RPMI8226 (cell line): ENCODE data around the gene MICAL2.

Source experiments
- DNase-seq: peaks from one replicate; pipeline ENCODE4 v3.0.0-alpha.2; 2015

The MICAL2 gene

DNA sequence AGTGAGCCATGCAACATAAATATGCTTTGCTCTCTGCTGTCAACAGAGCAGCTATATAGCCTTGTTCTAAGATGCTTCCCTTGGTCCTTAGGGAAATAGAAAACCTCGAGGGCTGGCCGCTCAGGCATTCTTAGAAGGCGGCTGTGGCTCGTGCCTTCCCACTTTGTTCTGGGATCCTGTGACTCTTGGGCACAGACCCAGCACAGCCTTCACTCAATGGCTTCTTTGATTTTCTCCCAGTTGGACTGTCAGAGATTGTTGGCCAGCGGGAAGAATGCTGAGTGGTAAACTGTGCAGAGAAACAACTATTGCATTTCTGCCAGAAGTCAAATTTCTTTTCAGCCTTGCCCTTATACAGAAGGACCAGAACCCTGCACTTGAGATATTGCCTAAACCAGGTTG, 9.5 kb upstream of the MICAL2 start:
- no peak for DNase-seq

DNA sequence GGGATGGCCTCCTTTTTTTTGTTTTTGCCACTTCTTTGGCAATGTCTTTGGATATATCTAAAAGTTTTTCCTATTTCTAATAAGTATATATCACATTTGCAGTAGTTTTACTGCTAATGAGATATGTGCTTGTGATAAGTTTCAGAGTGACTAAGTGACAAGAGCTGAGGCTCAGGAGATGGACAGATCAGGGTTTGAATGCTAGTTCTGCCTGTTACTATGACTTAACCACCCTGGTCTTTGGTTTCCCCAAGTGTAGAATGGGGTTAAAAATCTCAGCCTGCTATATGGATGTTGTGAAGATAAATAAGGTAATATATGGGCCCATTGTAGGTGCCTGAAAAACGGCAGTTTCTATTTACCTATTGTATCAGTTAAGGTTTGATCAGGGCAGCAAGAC, 9.1 kb upstream of the MICAL2 start:
- DNase-seq = no peak

DNA sequence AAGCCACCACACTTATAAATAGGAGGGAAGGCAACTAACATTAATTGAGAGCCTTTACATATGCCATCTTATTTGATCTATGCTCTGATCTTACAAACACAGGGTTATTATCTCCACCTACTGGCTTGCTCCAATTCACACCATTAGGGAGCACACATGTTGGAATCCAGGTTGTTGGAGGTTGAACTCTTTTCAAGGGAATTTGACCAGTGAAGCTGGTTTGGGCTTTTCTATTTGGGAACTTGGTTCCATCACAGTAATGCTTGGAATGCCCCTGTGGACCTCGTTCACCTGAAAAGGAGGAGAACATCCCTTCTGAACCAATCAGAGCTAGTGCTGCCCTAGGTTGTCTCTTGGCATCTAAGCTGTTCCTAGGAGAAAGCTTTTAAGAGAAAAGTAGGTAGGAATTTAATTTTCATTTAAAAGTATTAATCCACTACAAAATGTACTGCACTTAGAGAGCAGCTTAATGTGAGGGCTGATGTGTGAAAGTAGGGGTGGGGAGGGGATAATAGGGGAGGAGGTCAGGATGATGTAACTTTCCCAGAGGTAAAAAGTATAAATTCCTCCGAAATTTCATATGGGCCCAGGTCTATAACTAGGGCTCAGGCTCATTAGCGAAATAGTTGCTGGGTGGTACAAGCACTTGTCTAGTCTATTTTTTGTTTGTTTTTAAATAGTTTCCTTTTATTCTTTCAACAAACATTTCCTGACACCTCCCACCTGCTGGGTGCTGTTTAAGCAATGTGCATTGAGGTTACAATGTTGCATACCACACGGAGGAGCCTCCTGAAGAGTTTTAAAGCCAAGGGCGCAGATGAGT, 7.6 kb upstream of the MICAL2 start:
- no peak for DNase-seq

DNA sequence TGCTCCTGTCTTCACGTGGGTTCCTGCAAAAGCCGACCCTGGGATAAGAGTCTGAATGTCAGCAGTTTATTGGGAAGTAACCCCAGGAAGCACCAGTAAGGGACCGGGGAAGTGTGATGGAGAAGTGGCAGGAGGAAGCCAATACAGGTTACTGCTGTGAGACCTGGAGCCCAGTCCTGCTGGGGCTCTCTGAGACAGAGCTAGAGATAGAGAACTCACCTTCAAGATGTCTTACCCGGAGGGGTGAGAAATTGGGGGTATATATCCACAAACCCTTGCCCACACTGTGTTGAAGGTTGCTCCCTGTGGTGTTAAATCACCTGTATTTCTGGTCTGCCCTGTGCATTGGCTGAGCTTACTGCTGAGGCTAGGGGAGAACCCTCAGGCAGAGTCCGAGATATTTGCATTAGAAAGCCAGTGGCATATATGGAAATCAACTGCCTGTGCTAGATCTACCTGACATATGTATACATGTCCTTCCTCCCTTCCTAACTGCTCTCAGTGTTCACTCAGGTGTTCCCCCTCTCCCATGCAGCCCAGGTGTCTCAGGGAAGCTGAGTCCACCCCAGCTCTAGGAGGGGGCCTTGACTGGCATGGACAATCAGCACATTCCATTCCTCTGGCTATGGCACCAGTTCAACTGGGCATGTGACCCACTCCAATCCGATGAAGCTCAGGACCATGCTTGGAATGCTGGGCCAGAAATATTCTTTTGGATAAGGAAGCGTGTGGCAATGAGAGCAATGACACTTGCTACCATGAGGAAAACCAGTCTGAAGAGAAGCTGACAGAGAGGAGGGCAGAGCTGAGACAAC, 6.8 kb upstream of the MICAL2 start:
- no peak for DNase-seq

DNA sequence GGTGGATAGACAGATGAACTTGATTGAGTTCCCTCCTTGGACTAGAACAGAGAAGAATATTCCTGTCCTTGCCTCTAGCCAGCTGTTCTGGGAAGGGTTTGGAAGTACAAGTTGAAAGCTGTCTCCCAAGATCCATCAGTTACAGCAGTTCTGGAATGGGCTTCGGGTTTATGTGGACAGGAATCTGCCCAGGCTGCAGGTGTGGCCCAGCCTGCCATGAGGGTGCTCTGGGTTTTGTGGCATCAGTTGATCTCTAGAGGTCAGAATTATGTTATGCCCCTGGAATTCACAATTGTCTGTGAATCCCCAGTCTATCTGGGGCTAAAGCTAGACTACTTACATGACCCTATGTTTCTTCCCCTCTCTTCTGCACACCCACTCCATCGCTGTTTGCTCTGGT, 4.9 kb upstream of the MICAL2 start:
- DNase-seq = no peak

DNA sequence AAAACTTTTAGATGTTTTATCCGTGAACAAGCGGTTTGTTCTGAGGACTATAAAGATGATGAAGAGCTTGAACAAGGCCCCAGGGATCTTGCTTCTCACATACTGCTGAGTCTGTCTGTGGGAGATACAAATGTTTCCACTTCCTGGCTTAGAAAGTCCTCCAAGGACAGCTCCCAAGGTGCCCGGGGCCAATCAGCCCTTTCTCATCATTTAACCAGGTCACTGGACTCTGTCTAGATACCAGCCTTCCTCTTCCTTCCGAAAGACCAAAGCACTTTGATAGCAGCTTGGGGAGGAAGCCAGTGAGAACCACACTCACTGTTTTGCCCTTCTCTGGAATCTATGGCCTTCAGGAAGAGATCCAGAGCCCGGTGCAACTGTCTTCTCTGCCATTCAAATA, 4.3 kb upstream of the MICAL2 start:
- DNase-seq = no peak

DNA sequence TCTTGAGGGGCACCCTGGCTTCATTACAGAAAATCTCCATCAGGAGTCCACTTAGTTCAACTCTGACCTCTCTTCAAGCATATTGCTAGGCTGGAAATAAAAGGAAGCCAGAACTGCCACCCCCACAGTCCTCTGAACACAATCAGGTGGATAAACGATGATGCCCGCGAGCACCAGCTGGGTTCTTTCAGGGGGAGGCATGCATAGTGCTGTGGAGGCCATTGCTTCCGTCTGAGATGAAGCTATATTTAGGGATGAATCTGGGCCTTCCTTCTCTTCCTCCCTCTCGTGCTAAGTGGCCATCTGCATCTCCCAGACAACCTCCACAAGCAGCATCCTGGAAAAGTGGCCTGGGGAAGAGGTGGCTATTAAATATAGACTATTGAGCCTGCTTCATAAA, 3.9 kb upstream of the MICAL2 start:
- DNase-seq = no peak

DNA sequence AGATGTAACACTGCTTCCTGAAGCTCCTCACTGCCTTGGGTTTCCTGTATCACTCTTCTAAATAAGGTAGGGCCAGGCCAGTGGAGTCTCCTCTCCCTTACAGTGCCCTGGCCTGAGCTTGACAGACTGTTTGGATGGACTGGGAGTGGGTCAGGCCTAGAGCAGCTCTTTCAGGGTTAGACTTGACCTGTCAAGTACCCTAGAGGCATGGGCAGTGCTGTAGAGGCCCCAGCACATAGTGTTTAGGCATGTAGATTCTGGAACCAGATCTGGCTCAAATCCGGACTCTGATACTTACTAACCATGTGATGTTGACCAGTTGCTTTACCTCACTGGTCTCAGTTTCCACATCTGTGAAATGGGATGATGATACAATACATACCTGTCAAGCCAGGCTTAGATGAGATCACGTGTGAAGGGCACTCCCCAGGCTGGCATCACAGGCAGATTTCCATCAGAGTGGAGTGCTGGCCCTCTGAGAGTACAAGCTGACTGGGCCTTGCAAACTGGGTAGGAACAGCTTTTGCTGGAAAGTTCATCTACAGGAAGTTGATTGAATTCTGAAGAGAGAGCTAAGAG, 1.4 kb upstream of the MICAL2 start:
- DNase-seq = no peak

DNA sequence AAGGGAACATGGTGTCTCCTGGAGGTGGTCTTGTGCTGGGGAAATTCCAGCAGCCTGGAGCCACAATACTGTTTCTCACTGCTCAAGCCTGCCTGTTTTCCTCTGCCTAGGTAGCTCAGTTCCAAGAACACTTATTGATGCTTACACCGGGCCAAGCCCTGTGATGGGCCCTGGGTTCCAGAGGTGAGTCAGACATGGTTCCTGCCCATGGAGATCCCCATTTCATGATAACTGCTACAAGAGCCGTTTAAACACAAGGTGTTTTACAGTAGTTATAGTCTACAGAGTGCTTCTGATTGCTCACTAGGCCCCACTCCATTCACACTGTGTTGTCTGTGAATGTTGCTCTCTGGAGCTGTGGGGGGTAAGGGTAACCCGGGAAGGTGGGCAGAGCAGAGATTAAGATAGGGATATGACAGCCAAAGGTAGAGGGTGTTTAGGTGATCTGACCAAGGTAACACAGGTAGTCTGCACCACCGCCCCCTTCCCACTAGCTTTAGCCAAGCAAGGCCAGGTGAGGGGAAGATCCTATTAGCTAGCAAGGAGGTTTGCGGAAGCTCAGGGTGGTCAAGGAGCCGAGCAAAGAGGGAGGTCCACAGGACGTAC, 696 bp upstream of the MICAL2 start:
- no peak for DNase-seq

DNA sequence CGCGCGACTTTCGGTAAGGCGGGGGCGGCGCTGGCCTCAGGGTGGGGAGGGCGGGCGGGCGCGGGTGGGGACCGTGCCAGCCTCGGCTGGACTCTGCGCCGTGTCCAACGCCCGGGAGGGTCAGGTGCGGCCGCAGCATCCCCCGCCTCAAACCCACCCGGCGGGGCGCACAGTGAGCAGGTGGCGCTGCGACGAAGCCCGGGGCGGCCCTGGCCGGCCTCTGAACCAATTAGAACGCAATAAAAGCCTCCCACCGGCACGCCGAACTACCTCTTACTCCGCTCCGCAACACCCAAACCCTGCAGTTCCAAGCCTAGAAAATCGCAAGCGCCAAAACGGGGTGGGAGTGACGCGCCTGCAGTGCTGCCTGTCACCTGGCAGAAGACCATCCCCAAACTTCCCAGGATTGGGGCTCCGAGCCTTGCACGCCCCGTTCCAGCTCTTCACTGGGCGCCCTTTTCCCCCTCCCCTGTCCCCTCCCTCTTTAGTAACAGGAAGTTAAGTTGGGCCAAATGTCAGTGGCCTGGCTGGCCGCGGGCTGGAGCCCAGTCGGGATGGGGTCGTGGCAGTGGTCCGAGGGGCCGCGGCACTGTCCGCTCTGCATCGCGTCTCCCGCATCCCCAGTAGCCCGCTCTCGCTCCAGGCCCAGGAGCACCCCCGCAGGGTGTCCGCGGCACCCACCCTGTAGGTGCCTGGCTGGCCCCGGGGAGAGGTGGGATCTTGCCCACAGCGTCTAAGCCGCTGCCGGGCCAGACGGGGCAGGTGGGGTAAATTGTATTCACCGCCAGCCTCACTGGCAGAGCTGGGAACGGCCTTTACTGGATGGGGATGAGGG, 541 bp downstream of the MICAL2 start:
- peak; percentile 34 for DNase-seq

DNA sequence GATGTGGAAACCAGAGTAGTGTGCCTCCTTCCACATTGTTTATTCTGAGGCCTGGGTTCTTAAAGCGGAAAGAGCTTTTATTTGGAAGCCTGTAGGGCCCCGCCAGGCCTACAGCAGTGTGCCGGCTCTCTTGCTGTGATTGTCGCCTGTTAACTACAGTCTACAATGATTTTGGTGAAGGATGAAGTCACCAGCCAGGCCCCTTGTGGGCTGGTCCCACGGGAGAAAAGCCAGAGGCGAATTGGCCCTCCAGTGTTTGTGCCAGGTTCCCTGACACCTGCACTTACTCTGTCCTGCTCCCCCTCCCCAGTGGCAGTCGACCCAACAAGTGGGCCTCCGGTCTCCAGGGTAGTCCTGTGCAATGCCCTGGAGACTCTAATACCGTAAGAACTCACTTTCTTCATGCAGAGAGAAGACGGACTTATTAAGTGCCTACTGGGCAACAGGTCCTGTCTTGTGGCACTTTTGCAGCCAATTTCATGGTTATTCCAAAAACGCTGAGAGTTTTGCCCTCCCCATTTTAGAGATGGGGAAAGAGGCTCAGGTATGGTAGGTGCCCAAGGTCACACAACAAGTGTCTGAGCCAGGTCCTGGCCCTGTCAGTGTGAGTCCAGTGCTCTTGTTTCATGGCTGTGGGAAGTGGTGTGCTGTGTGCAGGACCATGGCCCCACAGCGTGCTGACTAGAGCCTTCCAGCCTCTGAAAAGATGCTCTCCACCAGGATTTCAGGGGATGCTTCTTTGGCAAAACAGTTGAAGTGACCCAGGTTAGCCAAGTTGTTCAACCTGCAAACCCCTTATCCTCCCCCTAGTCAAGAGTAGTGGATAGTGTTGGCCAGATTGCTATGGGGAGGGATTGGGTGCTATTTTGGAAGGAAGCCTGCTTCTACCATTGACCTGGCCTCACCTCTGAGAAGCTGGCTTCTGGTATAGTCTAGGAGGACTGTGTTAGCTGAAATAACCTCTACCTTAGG, 1.4 kb downstream of the MICAL2 start:
- DNase-seq = no peak

DNA sequence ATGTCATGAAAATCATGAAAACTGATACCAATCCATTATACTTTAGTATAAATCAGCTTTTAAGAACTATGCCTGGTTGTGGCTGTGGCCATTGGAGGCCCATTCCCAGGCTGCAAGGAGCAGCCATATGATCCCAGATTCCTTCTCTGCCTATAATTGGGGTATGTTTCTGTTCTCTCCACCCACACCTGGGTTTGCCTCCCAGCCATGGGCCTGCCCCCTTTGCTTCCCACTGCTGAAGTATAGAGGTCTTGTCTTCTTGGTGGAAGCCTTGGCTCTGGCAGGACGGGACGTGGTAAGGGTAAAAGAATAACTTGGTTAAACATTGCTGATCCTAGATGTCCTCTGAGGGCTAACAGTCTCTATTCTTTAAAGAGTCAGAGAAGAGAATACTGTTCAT, 2.4 kb downstream of the MICAL2 start:
- no peak for DNase-seq

DNA sequence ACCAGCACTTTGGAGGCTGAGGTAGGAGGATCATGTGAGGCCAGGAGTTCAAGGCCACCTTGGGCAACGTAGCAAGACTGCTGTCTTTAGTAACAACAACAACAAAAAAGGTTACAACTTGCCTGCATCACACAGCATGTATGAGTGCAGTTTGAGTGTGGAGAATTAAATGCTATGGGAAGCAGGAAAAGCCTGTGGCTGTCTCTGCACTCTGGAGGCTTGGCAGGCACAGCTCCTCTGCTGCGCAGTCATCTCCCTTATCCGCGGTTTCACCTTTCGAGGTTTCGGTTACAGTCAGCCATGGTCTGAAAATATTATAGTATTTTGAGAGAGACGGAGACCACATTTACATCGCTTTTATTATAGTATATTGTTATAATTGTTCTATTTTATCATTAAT, 2.9 kb downstream of the MICAL2 start:
- no peak for DNase-seq

DNA sequence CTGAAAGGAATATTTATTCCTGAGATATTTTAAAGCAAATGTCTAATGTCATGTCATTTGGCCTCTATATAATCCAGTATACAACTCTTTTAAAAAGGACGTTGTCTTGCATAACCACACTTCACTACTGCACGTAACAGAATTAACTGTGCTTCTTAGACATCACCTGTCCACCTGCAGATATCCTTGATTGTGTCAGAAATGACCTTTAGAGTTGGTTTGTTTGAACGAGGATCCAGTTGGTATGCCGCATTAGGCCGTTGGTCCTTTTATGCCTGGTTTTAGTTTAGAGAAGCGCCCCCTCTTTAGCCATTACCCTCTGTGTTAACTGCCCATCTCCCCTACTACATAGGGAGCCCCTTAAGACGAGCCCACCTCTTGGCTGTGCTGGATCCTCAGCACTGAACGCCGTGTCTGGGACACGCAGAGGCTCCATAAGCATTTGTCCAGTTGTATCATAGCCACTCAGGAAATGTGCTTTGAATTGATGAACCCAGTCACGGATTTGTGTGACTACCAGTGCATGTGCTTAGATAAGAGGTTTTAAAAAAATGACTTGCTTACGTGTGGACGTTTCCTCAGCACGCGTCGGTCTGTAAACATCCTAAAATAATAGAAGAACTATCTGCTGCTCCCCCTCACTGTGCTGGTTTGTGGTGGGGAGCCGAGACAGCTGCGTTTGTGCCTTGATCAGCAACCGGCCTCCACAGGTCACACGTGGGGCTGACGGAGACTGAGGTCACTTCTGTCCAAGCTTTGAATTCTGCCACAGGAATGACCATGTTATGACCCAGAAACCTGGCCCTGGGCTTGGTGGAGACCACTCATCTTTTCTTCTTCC, 4.0 kb downstream of the MICAL2 start:
- DNase-seq = no peak

DNA sequence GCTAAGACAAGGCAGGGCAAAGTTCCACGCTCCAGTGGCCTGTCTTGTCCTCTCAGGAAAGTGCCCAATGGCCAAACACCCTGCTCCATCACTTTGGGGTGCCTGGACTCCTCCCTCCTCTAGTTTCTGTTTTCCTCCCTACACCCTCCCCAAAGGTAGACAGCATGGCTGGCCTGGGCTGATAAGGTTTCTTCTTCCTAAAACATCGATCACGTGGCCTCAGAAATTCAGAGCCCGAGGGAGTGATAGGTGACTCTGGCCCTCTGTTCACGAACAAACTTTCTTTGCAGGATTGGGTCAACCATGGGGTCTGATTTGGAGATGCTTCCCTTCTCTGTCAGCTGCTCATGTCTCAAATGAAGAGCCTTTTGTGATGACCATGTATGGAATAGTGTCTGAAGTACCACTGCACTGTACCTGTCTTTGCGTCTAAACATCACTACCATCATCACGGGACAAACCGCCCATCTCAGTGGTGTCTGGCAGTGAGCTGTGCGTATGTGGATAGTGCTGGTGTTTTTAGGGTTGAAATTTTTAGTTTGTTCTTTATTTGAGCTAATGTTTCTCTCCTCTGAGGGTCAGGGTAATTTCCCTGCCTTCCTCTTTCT, 6.1 kb downstream of the MICAL2 start:
- no peak for DNase-seq

DNA sequence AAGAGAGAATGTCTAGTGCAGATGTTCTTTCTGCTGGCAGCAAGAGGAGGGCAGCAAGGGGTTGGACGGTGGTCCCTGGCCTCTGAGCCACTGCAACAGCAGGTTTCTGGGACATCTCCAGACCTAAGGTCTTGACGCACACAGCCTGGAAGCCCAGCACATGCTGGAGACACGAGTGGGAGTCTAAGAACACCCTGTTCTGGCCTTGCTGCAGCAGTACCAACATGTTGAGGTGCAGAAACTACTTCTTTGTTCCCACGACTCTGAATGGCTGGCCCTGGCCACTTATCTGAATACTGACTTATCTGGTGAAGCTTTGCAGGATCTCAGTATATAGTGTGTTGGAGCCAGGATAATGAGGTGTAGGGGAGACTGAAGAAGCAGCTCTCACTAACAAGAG, 6.8 kb downstream of the MICAL2 start:
- DNase-seq = no peak

DNA sequence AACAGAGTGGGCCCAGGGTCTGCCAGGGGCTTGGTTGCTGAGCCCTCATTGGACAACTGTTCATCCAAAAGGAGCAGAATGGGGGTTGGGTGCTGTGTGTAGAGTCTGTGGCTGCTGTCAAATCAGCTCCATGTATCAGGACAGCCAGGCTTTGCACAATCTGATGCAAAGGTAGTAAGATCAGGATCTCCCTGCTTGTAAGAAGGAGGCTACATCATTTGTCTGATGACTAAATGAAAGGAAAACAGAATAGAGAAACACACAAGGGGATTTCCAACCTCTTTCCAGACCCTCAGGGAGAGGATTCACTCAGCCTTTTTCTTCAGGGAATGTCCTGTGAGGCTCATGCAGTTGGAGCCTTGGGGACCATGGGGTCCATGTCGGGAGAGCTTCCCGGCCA, 7.2 kb downstream of the MICAL2 start:
- no peak for DNase-seq

DNA sequence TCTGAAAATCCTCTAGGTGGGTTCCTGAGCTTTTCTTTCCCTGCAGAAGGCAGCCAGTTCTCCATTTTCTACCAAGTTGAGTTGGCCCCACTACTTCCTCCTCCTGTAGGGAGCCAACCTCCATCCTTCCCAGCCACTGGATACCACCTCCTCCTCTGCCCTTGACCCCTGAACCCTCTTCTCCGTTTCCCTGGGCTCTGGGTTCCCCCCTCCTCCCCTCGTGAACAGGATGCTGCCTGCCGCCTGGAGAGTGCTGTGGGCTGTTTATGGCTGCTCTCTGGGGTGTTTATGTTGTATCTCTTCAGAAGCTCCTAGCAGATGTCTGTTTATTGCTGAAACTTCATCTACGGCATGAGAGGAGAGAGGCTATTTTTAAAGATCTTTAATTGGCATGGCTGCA, 8.6 kb downstream of the MICAL2 start:
- DNase-seq = no peak

DNA sequence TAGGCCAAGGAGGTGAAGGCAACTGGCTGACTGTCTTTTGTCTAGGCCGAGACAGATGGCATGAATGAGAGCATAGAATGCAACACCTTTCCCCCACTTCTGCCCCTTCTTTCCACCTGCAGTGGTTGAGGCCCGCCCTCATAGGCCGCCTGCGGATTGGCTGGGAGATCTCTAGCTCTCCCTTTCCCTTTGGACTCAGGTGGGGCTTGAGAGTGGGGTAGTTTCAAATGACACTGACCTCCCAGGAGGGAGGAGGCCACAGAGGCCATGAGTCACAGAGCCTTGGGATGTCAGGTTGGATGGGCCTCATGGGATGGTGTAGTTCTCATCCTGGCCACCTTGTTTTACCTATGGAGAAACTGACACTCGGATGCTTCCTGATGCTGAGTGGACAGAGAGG, 9.1 kb downstream of the MICAL2 start:
- no peak for DNase-seq
